Stomach (tissue), 9 donors: ENCODE measurements around the gene ABCC1. TPM values are rescaled to one million over a fixed set of nuclear protein-coding genes. Genes with fewer than 3 reads are reported as not detected.
"Not testable (repeated sequence)": the region's sequence is repeated elsewhere in the genome, so short reads cannot be mapped to it uniquely, and the experiment has no call there.

Experiments used
- DNase-seq, 2 donors: peaks; one replicate each; pipeline versions ENCODE4 v3.0.0 to v3.0.0-alpha.2; 2013 to 2019
- H3K27ac ChIP-seq, 5 donors: fragments of 200-600 bp in 4 of 5; sonication (generic) in 4 of 5; one replicate each; pipeline ENCODE4 v1.5.1; 2013 to 2019; ENCODE audit warnings: mild to moderate bottlenecking in 1 of 5, moderate library complexity in 1 of 5
- H3K27me3 ChIP-seq, 3 donors: fragments of 200-600 bp; sonication (generic); one replicate each; pipeline ENCODE4 v1.5.1; 2017 to 2019; ENCODE audit warnings: mixed run types in 1 of 3
- H3K36me3 ChIP-seq, 4 donors: fragments of 200-600 bp; sonication (generic); 1 replicate in 3 of 4; 2 replicates in 1 of 4; pipeline ENCODE4 v1.5.1; 2016 to 2019
- H3K4me1 ChIP-seq, 4 donors: fragments of 200-600 bp; sonication (generic); one replicate each; pipeline ENCODE4 v1.5.1; 2016 to 2019
- H3K4me3 ChIP-seq, 4 donors: fragments of 200-600 bp; sonication (generic) in 3 of 4; one replicate each; pipeline ENCODE4 v1.5.1; 2016 to 2019; ENCODE audit warnings: mild to moderate bottlenecking in 1 of 4
- H3K9me3 ChIP-seq, 4 donors: fragments of 200-600 bp; sonication (generic); one replicate each; pipeline ENCODE4 v1.5.1; 2016 to 2019
- EP300 ChIP-seq: sonication (generic); formaldehyde crosslinking; IDR thresholded peaks from one replicate; pipeline ENCODE4 v1.6.1; 2017; ENCODE audit warnings: antibody characterized with exemption
- POLR2A ChIP-seq, 4 donors: fragments of 450-650 bp; IDR thresholded peaks; one replicate each; pipeline ENCODE4 v1.6.1; 2016; ENCODE audit warnings: antibody characterized with exemption in 4 of 4, control low read depth in 2 of 4, mild to moderate bottlenecking in 1 of 4, moderate library complexity in 1 of 4
- POLR2AphosphoS5 ChIP-seq, 3 donors: sonication (generic); formaldehyde crosslinking; IDR thresholded peaks; one replicate each; pipeline ENCODE4 v1.6.1; 2016; ENCODE audit warnings: antibody characterized with exemption in 3 of 3
- WGBS, 5 donors: extraction: QIAGEN DNeasy Blood & Tissue Kit in 3 of 5; methylation state at CpG; one replicate each; pipeline versions ENCODE4 v1.1.5 to v1.1.7; 2013 to 2018; 5-methylcytosine and 5-hydroxymethylcytosine counted together
- intact Hi-C: fragments of 100-400 bp; cut with DNase I; formaldehyde crosslinking; loops from one replicate; pipeline ENCODE4 v1.15.1; 2023; ENCODE audit warnings: low total_unique reads
- polyA plus RNA-seq, 3 donors: library from polyadenylated mRNA; stranded (reverse); fragments of 200-250 nt; gene quantifications; one replicate each; pipeline ENCODE4 v1.2.3, GENCODE V29; 2013
- total RNA-seq, 5 donors: library from RNA; depleted of rRNA; stranded (reverse); fragments of >200 nt; gene quantifications; one replicate each; pipeline versions ENCODE4 v1.1.0 to v1.2.3, GENCODE V29; 2014 to 2016
- TF ChIP-seq, protein P1 (sequence below), 7 experiments: fragments of 450-650 bp in 4 of 7; fragments of 200-600 bp in 3 of 7; sonication (generic) in 3 of 7; IDR thresholded peaks; one replicate each; pipeline ENCODE4 v1.5.1; 2016 to 2019; ENCODE audit warnings: antibody characterized with exemption in 7 of 7, control low read depth in 2 of 7, mild to moderate bottlenecking in 1 of 7
- donor health status: healthy with polysubstance abuse.
- donor health status: Bipolar disorder and iron deficiency.
- donor health status: healthy.

Gene ABCC1
- total and polyA plus RNA-seq, 8 donors: 2.3 to 105 (median 24.9) TPM

DNA sequence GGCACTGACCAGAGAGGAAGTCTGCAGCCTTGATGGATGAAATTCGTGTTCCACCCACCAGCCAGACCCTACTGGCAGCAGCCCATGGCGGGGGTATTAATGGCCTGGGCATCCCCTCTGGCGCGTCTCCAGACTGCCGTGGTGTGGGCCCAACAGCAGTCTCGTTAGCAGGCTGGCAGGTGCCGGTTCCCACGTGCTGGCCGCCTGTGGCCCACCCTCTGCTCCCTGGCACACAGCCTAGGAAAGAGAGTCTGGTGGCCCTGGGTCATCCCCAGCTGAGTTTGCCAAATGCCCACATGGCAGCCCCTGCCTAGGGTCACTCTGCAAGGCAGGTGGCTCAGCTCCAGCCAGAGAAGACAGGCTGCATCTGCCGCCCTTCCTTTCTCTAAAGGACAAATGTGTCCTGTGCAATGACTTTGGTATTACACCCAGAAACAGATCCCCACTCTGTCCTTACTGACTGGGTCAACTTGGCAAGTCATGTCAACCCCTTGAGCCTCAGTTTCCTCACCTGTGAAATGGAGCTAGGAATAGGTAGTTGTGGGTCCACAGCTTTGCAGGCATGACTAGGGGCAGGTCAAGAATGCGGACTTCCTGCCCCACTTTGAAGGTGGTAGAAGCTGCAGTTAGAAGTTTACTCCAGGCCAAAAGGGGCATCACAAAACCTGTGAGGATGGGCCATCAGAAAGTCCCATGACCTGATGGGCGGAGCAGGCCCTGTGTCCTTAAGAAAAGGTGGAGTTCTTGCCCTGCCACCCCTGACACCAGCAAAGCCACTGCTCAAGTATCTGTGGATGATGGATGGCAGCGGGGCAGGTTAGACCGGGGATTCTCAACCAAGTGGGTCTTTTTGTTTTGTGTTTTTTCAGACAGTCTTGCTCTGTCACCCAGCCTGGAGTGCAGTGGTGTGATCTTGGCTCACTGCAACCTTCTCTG, 197.2 kb downstream of the ABCC1 start:
- intact Hi-C loops: no loop called here

DNA sequence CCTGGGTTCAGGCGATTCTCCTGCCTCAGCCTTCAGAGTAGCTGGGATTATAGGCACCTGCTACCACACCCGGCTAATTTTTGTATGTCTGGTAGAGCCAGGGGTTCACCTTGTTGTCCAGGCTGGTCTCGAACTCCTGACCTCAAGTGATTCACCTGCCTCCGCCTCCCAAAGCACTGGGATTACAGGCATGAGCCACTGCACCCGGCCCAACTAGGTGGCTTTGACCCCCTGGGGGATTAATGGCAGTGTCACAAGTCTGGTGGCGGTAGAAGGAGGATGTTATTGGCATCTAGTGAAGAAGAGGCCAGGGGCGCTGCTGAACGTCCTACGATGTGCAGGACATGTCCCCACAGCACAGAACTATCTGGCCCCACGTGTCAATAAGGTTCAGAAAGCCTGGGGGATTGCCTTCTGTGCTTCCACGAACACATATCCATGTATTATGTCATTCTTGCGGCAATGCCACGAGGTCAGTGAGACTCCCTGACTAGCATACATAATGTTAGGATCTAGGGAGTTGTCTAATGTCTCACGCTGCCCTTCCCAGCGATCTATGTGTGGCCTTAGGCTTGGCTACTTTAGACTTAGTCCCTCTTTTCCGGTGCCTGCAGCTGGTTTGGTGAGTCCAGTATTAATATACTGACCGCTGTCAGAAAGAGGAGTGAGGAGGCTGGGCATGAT, 198.0 kb downstream of the ABCC1 start:
- DNase-seq: no peak
- 84 to 91% (median 90%) methylated on average over 14 to 17 of the region's 17 CpGs for WGBS, 5 donors
- peaks cover 0 to 48% (median 37%) of the 10 kb centered on the region in 4 donors for H3K36me3 ChIP-seq
- no peak overlapping the region for H3K4me3 ChIP-seq
- peak overlapping the region in 1 of 5 donors; percentile 51 for H3K27ac ChIP-seq
- intact Hi-C loops: no loop called here
- no peaks in the 10 kb centered on the region for H3K9me3 ChIP-seq
- H3K27me3 ChIP-seq: no peaks in the 10 kb centered on the region
- peaks cover 5 to 41% (median 16%) of the 10 kb centered on the region in 4 donors for H3K4me1 ChIP-seq
- no peak for TF ChIP-seq EP300
- TF ChIP-seq, protein P1, sequence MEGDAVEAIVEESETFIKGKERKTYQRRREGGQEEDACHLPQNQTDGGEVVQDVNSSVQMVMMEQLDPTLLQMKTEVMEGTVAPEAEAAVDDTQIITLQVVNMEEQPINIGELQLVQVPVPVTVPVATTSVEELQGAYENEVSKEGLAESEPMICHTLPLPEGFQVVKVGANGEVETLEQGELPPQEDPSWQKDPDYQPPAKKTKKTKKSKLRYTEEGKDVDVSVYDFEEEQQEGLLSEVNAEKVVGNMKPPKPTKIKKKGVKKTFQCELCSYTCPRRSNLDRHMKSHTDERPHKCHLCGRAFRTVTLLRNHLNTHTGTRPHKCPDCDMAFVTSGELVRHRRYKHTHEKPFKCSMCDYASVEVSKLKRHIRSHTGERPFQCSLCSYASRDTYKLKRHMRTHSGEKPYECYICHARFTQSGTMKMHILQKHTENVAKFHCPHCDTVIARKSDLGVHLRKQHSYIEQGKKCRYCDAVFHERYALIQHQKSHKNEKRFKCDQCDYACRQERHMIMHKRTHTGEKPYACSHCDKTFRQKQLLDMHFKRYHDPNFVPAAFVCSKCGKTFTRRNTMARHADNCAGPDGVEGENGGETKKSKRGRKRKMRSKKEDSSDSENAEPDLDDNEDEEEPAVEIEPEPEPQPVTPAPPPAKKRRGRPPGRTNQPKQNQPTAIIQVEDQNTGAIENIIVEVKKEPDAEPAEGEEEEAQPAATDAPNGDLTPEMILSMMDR (IDR thresholded peaks at IDR 0.05): no peak
- no peak for TF ChIP-seq POLR2AphosphoS5 (IDR thresholded peaks at IDR 0.05)
- TF ChIP-seq POLR2A (IDR thresholded peaks at IDR 0.05): no peak

More for the DNA sequence above, 197.2 kb downstream of the ABCC1 start:
- Histone ChIP-seq H3K36me3 (peaks cover 7 to 56% (median 45%) of the 10 kb centered on the region in 4 donors), H3K27ac (peak overlapping the region in 1 of 5 donors; percentile 51), H3K4me3 (no peak overlapping the region), H3K9me3 (no peaks in the 10 kb centered on the region), H3K27me3 (no peaks in the 10 kb centered on the region), H3K4me1 (peaks cover 5 to 41% (median 16%) of the 10 kb centered on the region in 4 donors)
- DNase-seq: peak in 1 of 2 donors; percentile 62
- WGBS, 5 donors: 72 to 87% (median 84%) methylated on average over 12 to 14 of the region's 14 CpGs
- TF ChIP-seq EP300: no peak
- TF ChIP-seq, protein P1 (IDR thresholded peaks at IDR 0.05): no peak
- TF ChIP-seq POLR2AphosphoS5 (IDR thresholded peaks at IDR 0.05): no peak
- TF ChIP-seq POLR2A (IDR thresholded peaks at IDR 0.05): no peak

DNA sequence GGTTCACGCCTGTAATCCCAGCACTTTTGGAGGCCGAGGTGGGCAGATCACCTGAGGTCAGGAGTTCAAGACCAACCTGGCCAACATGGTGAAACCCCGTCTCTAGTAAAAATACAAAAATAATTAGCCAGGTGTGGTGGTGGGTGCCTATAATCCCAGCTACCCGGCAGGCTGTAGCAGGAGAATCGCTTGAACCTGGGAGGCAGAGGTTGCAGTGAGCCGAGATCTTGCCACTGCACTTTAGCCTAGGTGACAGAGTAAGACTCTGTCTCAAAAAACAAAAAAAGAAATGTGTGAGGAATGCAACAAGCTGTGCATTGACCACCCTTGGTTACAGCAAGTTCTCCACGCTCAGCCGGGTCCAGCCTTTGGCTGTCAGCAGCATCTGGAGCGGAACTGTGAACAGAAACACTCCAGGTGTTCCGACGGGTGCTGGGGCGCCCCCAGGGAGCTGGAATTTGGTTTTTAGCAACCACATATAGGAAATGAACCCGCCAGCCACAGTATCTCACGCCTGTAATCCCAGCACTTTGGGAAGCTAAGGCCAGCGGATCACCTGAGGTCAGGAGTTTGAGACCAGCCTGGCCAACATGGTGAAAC, 198.7 kb downstream of the ABCC1 start:
- H3K9me3 ChIP-seq, DNase-seq, intact Hi-C loops, H3K27me3 ChIP-seq, H3K4me3 ChIP-seq: not testable (repeated sequence)
- WGBS, 5 donors: 78 to 85% (median 82%) methylated on average over 14 to 15 of the region's 15 CpGs
- Histone ChIP-seq H3K4me1 (peaks cover 5 to 41% (median 16%) of the 10 kb centered on the region in 4 donors), H3K36me3 (peaks cover 0 to 42% (median 31%) of the 10 kb centered on the region in 4 donors), H3K27ac (peak overlapping the region in 1 of 5 donors; percentile 83)

DNA sequence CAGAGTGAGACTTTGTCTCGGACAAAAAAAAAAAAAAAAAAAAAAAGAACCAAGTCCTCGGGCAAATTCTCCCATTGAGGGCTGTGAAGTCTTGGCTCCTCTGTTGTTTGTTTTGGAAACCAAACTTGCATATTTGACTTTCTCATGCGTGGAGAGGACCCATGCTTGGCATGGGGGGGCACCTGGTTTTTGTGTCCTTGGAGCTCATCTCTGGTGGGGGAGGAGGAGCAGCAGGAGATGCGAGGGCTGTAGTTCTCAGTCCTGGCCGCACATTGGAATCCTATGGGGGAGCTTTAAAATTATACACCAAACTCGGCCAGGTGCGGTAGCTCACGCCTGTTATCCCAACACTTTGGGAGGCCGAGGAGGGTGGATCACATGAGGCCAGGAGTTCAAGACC, 199.3 kb downstream of the ABCC1 start:
- no peaks in the 10 kb centered on the region for H3K9me3 ChIP-seq
- DNase-seq: no peak
- H3K4me1 ChIP-seq: peaks cover 5 to 41% (median 16%) of the 10 kb centered on the region in 4 donors
- peak overlapping the region in 1 of 5 donors; percentile 83 for H3K27ac ChIP-seq
- TF ChIP-seq POLR2A (IDR thresholded peaks at IDR 0.05) (no peak), EP300 (no peak), POLR2AphosphoS5 (IDR thresholded peaks at IDR 0.05) (no peak)
- TF ChIP-seq, protein P1 (IDR thresholded peaks at IDR 0.05): no peak
- no peaks in the 10 kb centered on the region for H3K27me3 ChIP-seq
- H3K36me3 ChIP-seq: peaks cover 0 to 35% (median 27%) of the 10 kb centered on the region in 4 donors
- intact Hi-C loops: no loop called here
- WGBS, 5 donors: 69 to 77% (median 72%) methylated on average over 9 of the region's 9 CpGs
- H3K4me3 ChIP-seq: no peak overlapping the region
